Measurements from ENCODE around the gene TAF13. TPM values are rescaled to one million over a fixed set of nuclear protein-coding genes. Genes with fewer than 3 reads are reported as not detected.

Gene TAF13
- total RNA-seq, 1 donor from 2014 or later: 24.1 TPM

GRCh38 chr1:109084563-109085517, 9.0 kb upstream of the TAF13 start:
- Mint-ChIP-seq H3K36me3 (ENCODE audit: insufficient read depth) (peaks cover 7% of the 10 kb centered on the region), H3K9me3 (ENCODE audit: low read depth) (no peaks in the 10 kb centered on the region), H3K4me3 (ENCODE audit: low read depth) (no peak overlapping the region), H3K4me1 (ENCODE audit: low read depth) (peaks cover 1% of the 10 kb centered on the region), H3K27me3 (peaks cover 3% of the 10 kb centered on the region), H3K27ac (no peak overlapping the region)
- no peak for DNase-seq (ENCODE audit: low spot score, unreplicated experiment)
- TF ChIP-seq, protein P1, sequence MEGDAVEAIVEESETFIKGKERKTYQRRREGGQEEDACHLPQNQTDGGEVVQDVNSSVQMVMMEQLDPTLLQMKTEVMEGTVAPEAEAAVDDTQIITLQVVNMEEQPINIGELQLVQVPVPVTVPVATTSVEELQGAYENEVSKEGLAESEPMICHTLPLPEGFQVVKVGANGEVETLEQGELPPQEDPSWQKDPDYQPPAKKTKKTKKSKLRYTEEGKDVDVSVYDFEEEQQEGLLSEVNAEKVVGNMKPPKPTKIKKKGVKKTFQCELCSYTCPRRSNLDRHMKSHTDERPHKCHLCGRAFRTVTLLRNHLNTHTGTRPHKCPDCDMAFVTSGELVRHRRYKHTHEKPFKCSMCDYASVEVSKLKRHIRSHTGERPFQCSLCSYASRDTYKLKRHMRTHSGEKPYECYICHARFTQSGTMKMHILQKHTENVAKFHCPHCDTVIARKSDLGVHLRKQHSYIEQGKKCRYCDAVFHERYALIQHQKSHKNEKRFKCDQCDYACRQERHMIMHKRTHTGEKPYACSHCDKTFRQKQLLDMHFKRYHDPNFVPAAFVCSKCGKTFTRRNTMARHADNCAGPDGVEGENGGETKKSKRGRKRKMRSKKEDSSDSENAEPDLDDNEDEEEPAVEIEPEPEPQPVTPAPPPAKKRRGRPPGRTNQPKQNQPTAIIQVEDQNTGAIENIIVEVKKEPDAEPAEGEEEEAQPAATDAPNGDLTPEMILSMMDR (IDR thresholded peaks at IDR 0.05; ENCODE audit: unreplicated experiment): no peak

- H3K4me3 Mint-ChIP-seq (ENCODE audit: low read depth): no peak overlapping the region
- TF ChIP-seq, protein P1 (IDR thresholded peaks at IDR 0.05; ENCODE audit: unreplicated experiment): no peak
- no peaks in the 10 kb centered on the region for H3K9me3 Mint-ChIP-seq (ENCODE audit: low read depth)
- no peak for DNase-seq (ENCODE audit: low spot score, unreplicated experiment)
- peaks cover under 1% of the 10 kb centered on the region for H3K36me3 Mint-ChIP-seq (ENCODE audit: insufficient read depth)
- peaks cover 1% of the 10 kb centered on the region for H3K4me1 Mint-ChIP-seq (ENCODE audit: low read depth)
- no peak overlapping the region for H3K27ac Mint-ChIP-seq
- peaks cover 3% of the 10 kb centered on the region for H3K27me3 Mint-ChIP-seq
Measured at GRCh38 chr1:109083923-109084322, 8.1 kb upstream of the TAF13 start.

GRCh38 chr1:109083501-109083900, 7.7 kb upstream of the TAF13 start:
- Mint-ChIP-seq H3K4me3 (ENCODE audit: low read depth) (no peak overlapping the region), H3K27ac (no peak overlapping the region), H3K27me3 (peaks cover 3% of the 10 kb centered on the region), H3K4me1 (ENCODE audit: low read depth) (peaks cover 1% of the 10 kb centered on the region), H3K9me3 (ENCODE audit: low read depth) (no peaks in the 10 kb centered on the region), H3K36me3 (ENCODE audit: insufficient read depth) (no peaks in the 10 kb centered on the region)
- no peak for DNase-seq (ENCODE audit: low spot score, unreplicated experiment)
- TF ChIP-seq, protein P1 (IDR thresholded peaks at IDR 0.05; ENCODE audit: unreplicated experiment): no peak

GRCh38 chr1:109080441-109081082, 4.8 kb upstream of the TAF13 start:
- Mint-ChIP-seq H3K4me1 (ENCODE audit: low read depth) (peaks cover 7% of the 10 kb centered on the region), H3K4me3 (ENCODE audit: low read depth) (no peak overlapping the region), H3K27me3 (peaks cover 3% of the 10 kb centered on the region), H3K9me3 (ENCODE audit: low read depth) (no peaks in the 10 kb centered on the region), H3K36me3 (ENCODE audit: insufficient read depth) (peaks cover 1% of the 10 kb centered on the region), H3K27ac (no peak overlapping the region)
- TF ChIP-seq, protein P1 (IDR thresholded peaks at IDR 0.05; ENCODE audit: unreplicated experiment): no peak
- no peak for DNase-seq (ENCODE audit: low spot score, unreplicated experiment)

DNA sequence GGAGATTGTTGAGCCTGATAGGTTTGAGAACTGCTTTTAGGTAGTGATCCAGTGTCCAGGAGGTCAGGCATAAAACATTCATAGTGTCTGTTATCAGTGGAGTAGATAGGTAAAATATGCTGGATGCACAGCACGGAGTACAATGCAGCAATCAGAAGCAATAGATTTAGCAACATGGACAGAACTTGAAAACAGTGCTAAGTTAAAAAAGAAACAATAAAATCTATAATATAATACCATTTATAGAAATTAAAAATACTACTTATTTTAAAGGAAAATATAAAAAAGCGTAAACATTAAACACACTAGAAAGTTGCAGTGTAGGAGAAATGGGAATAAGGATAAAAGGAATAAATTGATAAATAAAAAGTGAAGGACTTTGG, 3.4 kb upstream of the TAF13 start:
- H3K27me3 Mint-ChIP-seq: peaks cover 3% of the 10 kb centered on the region
- H3K36me3 Mint-ChIP-seq (ENCODE audit: insufficient read depth): peaks cover 1% of the 10 kb centered on the region
- no peak overlapping the region for H3K27ac Mint-ChIP-seq
- H3K4me3 Mint-ChIP-seq (ENCODE audit: low read depth): no peak overlapping the region
- DNase-seq (ENCODE audit: low spot score, unreplicated experiment): no peak
- TF ChIP-seq, protein P1 (IDR thresholded peaks at IDR 0.05; ENCODE audit: unreplicated experiment): no peak
- H3K9me3 Mint-ChIP-seq (ENCODE audit: low read depth): no peaks in the 10 kb centered on the region
- H3K4me1 Mint-ChIP-seq (ENCODE audit: low read depth): peaks cover 16% of the 10 kb centered on the region
